Diencephalon (tissue), 1 donor: ENCODE data around the gene LIMS3. TPM values are rescaled to one million over a fixed set of nuclear protein-coding genes. Genes with fewer than 3 reads are reported as not detected.

ENCODE experiments used
- total RNA-seq: library from RNA; depleted of rRNA; stranded (reverse); fragments of >200 nt; gene quantifications from one replicate; pipeline ENCODE4 v1.2.3, GENCODE V29; 2014

LIMS3 gene, protein sequence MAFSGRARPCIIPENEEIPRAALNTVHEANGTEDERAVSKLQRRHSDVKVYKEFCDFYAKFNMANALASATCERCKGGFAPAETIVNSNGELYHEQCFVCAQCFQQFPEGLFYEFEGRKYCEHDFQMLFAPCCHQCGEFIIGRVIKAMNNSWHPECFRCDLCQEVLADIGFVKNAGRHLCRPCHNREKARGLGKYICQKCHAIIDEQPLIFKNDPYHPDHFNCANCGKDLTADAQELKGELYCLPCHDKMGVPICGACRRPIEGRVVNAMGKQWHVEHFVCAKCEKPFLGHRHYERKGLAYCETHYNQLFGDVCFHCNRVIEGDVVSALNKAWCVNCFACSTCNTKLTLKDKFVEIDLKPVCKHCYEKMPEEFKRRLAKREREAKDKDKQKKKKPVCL
- total RNA-seq: 2.1 TPM

DNA sequence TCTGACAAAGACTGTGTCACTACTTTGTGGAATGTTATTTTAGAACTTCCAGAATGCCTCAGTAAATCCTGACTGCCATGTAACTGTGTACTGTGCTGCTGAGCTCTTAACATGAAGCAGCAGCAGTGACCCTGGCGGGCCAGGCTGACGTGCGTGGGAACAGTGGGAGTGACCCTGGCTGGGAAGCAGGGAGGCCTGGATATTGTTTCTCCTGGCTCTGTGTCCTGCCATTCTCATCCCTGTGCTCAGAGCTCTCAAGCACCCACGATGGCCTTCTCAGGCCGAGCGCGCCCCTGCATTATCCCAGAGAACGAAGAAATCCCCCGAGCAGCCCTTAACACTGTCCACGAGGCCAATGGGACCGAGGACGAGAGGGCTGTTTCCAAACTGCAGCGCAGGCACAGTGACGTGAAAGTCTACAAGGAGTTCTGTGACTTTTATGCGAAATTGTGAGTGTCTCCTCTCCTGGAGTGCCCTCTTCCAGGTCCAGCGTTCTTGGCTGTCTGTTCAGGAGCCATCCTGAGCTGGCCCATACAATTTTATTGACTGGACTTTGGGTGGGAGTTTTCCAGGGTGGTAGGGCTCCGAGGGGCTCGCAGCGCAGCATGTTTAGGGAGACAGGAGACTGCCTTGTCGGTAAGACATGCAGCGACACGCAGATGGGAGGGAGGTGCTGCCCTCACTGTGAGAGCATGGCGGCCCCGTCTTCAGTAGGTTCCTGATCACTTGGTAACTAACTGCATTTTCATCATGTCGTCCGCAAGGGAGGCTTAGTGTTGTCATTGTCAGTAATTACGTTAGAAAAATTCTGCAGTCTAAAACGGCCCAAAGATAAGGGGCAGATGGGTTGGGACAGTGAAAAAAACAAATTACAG is at the start of gene LIMS3:
LIMS3 (plus strand) TSS at position 227 of the 875 bp plus-strand sequence; CDS start at position 268, 41 bp downstream.

Other genes starting within 250 kb of the LIMS3 start
- 107 TPM for gene RGPD5, start 104.4 kb upstream of the LIMS3 start, total RNA-seq
- 2.5 TPM for gene MALL, start 217.1 kb downstream of the LIMS3 start, total RNA-seq